Colonic mucosa (tissue), 4 donors: ENCODE results near the gene ERCC2. TPM values are rescaled to one million over a fixed set of nuclear protein-coding genes. Genes with fewer than 3 reads are reported as not detected.
A peak's percentile ranks its signal among the peaks of the same experiment; 100 is the strongest.

Source experiments
- DNase-seq: peaks from one replicate; pipeline ENCODE4 v3.0.0-alpha.2; 2020
- H3K27ac ChIP-seq: fragments of 200-600 bp; one replicate; pipeline ENCODE4 v1.8.0; 2021
- H3K27me3 ChIP-seq: fragments of 200-600 bp; one replicate; pipeline ENCODE4 v1.8.0; 2021
- H3K36me3 ChIP-seq: fragments of 200-600 bp; one replicate; pipeline ENCODE4 v1.8.0; 2021
- H3K4me1 ChIP-seq: fragments of 200-600 bp; one replicate; pipeline ENCODE4 v1.8.0; 2021; ENCODE audit warnings: mild to moderate bottlenecking
- H3K4me3 ChIP-seq: fragments of 200-600 bp; one replicate; pipeline ENCODE4 v1.8.0; 2021
- H3K9ac ChIP-seq, 2 donors: one replicate each; pipeline ENCODE4 v1.7.0; 2013; ENCODE audit warnings: control low read depth in 2 of 2, low read depth in 2 of 2, low read length in 2 of 2
- H3K9me3 ChIP-seq: fragments of 200-600 bp; one replicate; pipeline ENCODE4 v1.8.0; 2021
- intact Hi-C: fragments of 100-400 bp; cut with DNase I; formaldehyde crosslinking; loops from one replicate; pipeline ENCODE4 v1.14.1; 2022
- total RNA-seq, 2 donors: library from RNA; stranded (reverse); fragmentation: NEBNext Ultra II Directional in 1 of 2; extraction: Animal tissue kit (Norgen Biotek cat#: 25700) in 1 of 2; gene quantifications; one replicate each; pipeline ENCODE4 v1.2.1, GENCODE V29; 2021
- TF ChIP-seq, protein P1 (sequence below): fragments of 200-600 bp; IDR thresholded peaks from one replicate; pipeline ENCODE4 v1.8.0; 2022; ENCODE audit warnings: antibody characterized with exemption, mild to moderate bottlenecking
- donor health status: healthy.
- donor health status: DM: no; HTN: no; CAD: no.
- donor health status: DM: no; HTN: no; CAD: no.

The ERCC2 gene
- total RNA-seq, 2 donors from 2014 or later: 12.7 to 17.4 TPM

DNA sequence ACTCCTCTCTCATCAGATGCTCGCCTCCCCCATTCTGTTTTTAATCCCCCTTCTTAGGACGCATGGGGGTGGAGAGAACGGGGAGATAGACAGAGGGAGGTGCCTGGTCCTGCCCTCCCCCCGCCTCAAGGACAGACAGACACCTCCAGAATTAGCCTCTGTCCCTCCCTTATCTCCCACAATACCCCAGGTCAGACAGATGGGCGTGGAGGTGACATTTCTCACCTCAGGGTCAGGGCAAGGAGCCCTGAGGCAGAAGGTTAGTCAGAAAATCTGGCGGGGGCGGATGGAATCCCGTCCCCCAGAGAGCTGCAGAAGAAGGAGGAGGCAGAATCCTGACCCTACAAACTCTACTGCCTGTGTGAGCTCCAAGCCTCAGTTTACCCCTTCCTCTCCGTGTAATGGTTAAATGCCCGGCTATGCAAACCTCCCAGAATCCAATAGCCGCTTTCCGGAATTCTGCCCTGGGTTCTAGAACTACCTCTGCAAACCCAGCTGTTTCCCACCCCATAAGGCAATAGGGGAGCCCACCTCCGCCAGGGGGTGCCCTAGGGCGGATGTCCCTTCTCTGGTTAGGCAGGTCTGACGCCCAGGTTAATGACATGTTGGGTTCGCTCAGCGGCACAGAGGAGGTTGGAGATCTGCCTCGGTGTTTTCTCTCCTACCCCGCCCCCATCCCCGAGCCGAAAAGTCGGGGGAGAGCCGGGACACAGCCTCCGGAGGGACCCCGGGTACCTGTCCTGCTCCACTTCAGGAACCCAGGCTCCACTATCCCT lies 33.6 kb upstream of the ERCC2 start:
- peak overlapping the region; percentile 81 to 88 for H3K9ac ChIP-seq
- H3K9me3 ChIP-seq: no peaks in the 10 kb centered on the region
- TF ChIP-seq, protein P1, sequence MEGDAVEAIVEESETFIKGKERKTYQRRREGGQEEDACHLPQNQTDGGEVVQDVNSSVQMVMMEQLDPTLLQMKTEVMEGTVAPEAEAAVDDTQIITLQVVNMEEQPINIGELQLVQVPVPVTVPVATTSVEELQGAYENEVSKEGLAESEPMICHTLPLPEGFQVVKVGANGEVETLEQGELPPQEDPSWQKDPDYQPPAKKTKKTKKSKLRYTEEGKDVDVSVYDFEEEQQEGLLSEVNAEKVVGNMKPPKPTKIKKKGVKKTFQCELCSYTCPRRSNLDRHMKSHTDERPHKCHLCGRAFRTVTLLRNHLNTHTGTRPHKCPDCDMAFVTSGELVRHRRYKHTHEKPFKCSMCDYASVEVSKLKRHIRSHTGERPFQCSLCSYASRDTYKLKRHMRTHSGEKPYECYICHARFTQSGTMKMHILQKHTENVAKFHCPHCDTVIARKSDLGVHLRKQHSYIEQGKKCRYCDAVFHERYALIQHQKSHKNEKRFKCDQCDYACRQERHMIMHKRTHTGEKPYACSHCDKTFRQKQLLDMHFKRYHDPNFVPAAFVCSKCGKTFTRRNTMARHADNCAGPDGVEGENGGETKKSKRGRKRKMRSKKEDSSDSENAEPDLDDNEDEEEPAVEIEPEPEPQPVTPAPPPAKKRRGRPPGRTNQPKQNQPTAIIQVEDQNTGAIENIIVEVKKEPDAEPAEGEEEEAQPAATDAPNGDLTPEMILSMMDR: peak; percentile 41
- peak; percentile 82 for DNase-seq
- no peaks in the 10 kb centered on the region for H3K36me3 ChIP-seq
- peak overlapping the region; percentile 81 for H3K4me3 ChIP-seq
- H3K27me3 ChIP-seq: no peaks in the 10 kb centered on the region
- intact Hi-C loops: no loop called here
- peak overlapping the region; percentile 89 for H3K27ac ChIP-seq
- peaks cover 20% of the 10 kb centered on the region for H3K4me1 ChIP-seq

DNA sequence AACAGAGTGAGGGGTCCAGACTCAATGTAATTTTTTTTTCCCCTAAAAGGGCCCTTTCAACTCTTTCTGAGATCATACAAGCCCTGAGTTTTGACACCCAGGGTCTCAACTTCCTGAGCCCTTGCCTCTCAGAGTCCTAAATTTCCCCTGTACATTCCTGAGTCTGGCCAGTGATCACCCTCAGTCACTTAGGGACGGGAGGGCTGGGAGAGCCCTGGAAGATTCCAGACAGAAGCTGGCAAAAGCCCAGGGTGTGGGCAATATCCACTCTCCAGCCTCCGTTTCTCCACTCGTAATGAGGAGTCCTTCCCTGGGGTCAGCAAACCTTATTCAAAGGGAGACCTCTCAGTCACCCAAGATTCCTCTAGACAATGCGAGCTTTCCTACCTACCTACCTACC lies 32.9 kb upstream of the ERCC2 start:
- Histone ChIP-seq H3K36me3 (no peaks in the 10 kb centered on the region), H3K9me3 (no peaks in the 10 kb centered on the region), H3K27me3 (no peaks in the 10 kb centered on the region), H3K4me3 (no peak overlapping the region), H3K4me1 (peaks cover 20% of the 10 kb centered on the region), H3K27ac (no peak overlapping the region), H3K9ac (peak overlapping the region in 1 of 2 donors; percentile 16)
- TF ChIP-seq, protein P1: no peak
- intact Hi-C loops: no loop called here
- DNase-seq: no peak

DNA sequence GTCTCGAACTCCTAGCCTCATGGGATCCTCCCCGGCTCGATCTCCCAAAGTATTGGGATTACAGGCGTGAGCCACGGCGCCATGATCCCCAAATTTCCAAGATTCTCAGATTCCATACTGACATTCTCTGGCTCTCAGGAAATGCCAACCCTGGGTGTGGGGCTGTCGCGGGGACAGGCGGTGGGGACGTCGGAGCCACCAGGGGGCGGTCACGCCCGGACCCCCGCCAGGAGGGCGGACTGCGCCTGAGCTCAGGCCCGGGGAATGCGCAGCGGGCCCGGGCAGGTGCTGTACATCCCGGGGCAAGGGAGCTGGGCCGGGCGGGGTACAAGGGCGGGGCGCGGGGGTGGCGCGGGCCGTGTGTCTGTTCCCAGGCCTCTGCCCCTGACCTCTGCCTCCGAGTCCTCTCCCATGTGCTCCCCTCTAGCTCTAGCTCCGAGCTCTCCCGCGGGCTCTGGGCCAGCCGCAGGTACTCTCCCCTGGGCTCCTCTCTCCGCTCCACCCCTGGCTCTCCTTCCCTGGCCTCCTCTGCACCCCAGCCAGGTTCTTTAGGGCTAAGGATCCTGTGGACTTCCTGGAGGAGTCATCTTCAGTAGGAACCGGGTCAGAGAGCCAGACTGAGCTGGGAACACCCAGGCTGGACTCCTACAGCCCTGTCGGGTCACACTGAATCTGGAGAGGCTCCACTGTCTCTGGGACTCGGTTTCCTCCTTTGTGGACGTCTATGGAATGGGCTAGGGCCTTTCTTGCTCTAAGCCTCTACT lies 32.1 kb upstream of the ERCC2 start:
- Histone ChIP-seq H3K27ac (no peak overlapping the region), H3K9ac (peak overlapping the region; percentile 12 to 16), H3K4me3 (no peak overlapping the region), H3K36me3 (no peaks in the 10 kb centered on the region), H3K27me3 (no peaks in the 10 kb centered on the region), H3K4me1 (peaks cover 23% of the 10 kb centered on the region), H3K9me3 (no peaks in the 10 kb centered on the region)
- intact Hi-C loops: no loop called here
- peak; percentile 72 for DNase-seq
- TF ChIP-seq, protein P1: peak; percentile 41

DNA sequence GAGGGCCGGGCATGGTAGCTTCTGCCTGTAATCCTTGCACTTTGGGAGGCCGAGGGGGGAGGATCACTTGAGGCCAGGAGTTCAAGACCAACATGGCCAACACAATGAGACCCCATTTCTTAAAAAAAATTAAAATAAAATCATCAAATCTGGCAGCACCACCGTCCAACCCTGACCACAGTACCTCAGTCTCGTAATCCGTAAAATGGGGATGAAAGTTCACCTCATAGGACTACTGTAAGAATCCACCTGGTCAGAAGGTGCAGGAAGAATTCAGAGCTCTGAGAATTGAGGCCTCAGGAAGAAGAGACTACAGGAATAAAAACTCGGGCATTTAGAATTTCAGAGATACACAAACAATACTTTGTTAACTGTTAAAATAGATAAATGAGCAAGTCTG lies 31.4 kb upstream of the ERCC2 start:
- intact Hi-C loops: no loop called here
- H3K27ac ChIP-seq: no peak overlapping the region
- H3K9me3 ChIP-seq: no peaks in the 10 kb centered on the region
- H3K27me3 ChIP-seq: no peaks in the 10 kb centered on the region
- H3K9ac ChIP-seq: peak overlapping the region in 1 of 2 donors; percentile 12
- H3K36me3 ChIP-seq: no peaks in the 10 kb centered on the region
- H3K4me3 ChIP-seq: no peak overlapping the region
- TF ChIP-seq, protein P1: no peak
- no peak for DNase-seq
- peaks cover 18% of the 10 kb centered on the region for H3K4me1 ChIP-seq

DNA sequence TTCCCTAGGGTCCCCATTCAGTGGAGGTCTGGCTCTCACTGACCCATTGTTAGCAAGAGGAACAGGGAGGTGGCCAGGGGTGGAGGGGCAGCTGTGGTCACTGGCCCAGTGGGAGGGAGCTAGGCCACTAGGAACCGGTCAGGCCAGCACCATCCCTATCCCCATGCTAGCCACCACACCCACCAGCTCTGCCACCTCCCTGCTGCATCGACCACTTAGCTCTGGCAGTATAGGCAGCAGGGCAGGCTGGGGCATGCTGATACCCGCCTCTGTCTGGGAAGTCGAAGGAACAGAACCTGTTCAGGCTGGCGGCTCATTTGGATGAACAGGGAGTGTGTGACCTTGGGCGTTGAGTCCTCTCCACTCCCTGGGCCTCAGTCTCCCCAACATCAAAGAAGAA lies 29.8 kb upstream of the ERCC2 start:
- no peak for DNase-seq
- Histone ChIP-seq H3K4me1 (peaks cover 18% of the 10 kb centered on the region), H3K9ac (no peak overlapping the region), H3K27me3 (no peaks in the 10 kb centered on the region), H3K4me3 (no peak overlapping the region), H3K27ac (no peak overlapping the region), H3K36me3 (no peaks in the 10 kb centered on the region), H3K9me3 (no peaks in the 10 kb centered on the region)
- intact Hi-C loops: no loop called here
- TF ChIP-seq, protein P1: no peak
